H7 (cell line): ENCODE measurements around the gene ATP2C1. TPM values are rescaled to one million over a fixed set of nuclear protein-coding genes. Genes with fewer than 3 reads are reported as not detected.
"Not testable (repeated sequence)": the region's sequence is repeated elsewhere in the genome, so short reads cannot be mapped to it uniquely, and the experiment has no call there.

ENCODE experiments used
- DNase-seq: peaks from one replicate; pipeline ENCODE4 v3.0.0; 2012
- H3K27me3 ChIP-seq: 2 replicates; pipeline ENCODE4 v1.6.0; 2011; ENCODE audit warnings: mild to moderate bottlenecking, low read length; ENCODE audit not compliant: control insufficient read depth, insufficient read depth
- H3K36me3 ChIP-seq: replicated peaks from 2 replicates; pipeline ENCODE4 v1.5.1; 2011; ENCODE audit warnings: low read length; ENCODE audit not compliant: control insufficient read depth, insufficient read depth
- H3K4me3 ChIP-seq: 2 replicates; pipeline ENCODE4 v1.5.1; 2011; ENCODE audit warnings: low read depth, mild to moderate bottlenecking, control low read depth, low read length, moderate library complexity; ENCODE audit not compliant: insufficient read depth
- total RNA-seq: library from RNA; depleted of rRNA; stranded (reverse); fragments of >200 nt; shearing (Covaris generic); gene quantifications from 2 replicates; pipeline ENCODE4 v1.2.3, GENCODE V29; 2014

Gene ATP2C1
- total RNA-seq, 1 experiment from 2014 or later, result 32.4 TPM

DNA sequence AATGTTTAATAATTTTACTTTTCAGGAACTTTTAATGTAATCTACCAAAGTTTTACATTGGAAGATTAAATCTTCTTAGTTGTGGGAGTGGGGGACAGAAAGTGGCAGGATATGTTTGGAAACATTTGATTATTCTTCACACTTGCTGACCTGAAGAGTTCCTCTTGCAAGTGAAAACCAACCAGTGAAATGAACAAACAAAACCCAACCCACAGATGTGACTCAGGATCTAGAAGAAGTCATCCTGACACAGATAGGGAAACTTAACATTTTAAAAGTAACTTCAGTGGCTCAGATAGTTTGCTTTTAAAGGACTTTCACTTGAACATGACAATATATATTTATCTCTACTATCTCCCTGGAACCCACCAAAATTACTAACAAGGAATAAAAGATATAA lies 77.3 kb downstream of the ATP2C1 start:
- no peaks in the 10 kb centered on the region for H3K36me3 ChIP-seq
- no peak for DNase-seq
- no peaks in the 10 kb centered on the region for H3K27me3 ChIP-seq
- no peak overlapping the region for H3K4me3 ChIP-seq

DNA sequence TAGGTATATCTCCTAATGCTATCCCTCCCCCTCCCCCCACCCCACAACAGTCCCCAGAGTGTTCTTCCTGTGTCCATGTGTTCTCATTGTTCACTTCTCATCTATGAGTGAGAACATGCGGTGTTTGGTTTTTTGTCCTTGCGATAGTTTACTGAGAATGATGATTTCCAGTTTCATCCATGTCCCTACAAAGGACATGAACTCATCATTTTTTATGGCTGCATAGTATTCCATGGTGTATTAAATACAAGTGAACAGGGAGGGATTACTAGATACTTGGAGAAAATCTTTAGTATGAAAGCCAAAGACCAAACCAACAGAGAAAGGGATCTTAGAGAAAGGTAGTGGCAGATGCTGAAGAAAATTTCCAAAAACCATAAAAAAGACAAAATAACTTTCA lies 78.7 kb downstream of the ATP2C1 start:
- not testable (repeated sequence) for DNase-seq, H3K36me3 ChIP-seq, H3K4me3 ChIP-seq, H3K27me3 ChIP-seq

DNA sequence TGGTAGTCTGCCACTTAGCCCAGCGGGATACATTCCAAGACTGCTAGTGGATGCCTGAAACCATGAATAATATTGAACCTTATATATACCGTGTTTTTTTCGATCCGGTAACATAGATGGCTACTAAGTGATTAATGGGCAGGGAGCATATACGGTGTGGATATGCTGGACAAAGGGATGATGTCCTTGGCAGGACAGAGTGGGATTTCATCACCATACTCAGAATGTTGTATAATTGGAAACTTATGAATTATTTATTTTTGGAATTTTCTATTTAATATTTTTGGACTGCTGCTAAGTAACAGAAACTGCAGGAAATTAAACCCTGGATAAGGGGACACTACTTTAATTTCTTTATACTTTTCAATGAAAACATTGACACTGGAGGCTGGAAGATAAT lies 79.5 kb downstream of the ATP2C1 start:
- H3K4me3 ChIP-seq, result no peak overlapping the region
- no peaks in the 10 kb centered on the region for H3K27me3 ChIP-seq
- no peaks in the 10 kb centered on the region; the same call in 1 of the 2 replicates for H3K36me3 ChIP-seq
- DNase-seq, result no peak

DNA sequence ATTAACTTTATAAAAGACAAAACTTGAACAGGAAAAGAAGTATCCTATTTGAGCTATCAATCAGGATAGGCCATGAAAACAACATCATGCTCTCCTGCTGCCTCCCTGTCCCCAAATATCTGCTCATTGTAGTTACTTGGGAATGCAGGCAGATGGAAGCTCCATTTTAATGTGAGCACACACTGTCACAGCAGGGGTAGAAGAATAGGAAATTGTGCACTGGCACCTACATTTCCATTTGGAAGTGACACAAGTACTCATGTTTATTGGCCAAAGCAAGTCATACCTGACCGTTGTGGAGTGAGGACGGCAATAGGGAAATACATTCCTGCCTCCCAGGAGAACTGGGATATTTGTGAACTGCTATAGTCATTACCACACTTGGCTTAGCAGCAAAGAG lies 80.3 kb downstream of the ATP2C1 start:
- DNase-seq, result no peak
- no peaks in the 10 kb centered on the region; the same call in 1 of the 2 replicates for H3K36me3 ChIP-seq
- no peaks in the 10 kb centered on the region for H3K27me3 ChIP-seq
- H3K4me3 ChIP-seq, result no peak overlapping the region

DNA sequence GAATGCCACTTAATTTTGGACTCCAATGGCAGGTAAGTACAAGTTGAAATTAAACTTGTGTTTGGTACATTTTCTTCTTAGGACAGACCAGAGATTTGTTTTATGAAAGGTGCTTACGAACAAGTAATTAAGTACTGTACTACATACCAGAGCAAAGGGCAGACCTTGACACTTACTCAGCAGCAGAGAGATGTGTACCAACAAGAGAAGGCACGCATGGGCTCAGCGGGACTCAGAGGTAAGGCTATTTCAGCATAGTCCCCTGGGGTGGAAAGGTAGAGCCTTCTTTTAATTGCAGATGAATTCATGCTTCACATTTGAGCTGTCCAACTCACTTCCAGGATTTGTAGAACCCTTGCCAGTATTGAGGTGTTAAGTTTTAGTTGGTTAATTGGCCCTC lies 81.4 kb downstream of the ATP2C1 start:
- Histone ChIP-seq H3K27me3 (no peaks in the 10 kb centered on the region), H3K4me3 (no peak overlapping the region), H3K36me3 (no peaks in the 10 kb centered on the region; the same call in 1 of the 2 replicates)
- no peak for DNase-seq

DNA sequence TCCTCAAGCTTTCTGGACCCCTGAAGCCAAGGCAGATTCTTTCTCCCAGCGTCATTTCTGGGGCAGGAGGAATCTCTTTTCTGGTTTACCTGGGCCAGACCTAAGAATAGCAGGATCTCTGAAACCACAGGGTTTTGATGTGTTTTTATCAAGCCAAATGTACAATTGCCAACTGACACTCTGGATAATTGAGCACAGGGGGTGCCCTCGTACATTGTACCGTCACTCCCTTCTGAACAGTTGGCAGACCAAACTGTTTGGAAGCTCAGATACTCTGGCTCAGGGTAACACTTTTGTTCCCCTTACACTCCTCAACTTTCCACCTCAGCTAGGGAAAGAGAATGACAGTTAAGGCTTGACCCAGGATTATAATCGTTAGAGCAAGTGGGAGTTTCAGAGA lies 82.8 kb downstream of the ATP2C1 start:
- no peak for DNase-seq
- Histone ChIP-seq H3K4me3 (no peak overlapping the region), H3K27me3 (no peaks in the 10 kb centered on the region), H3K36me3 (peaks cover 1% of the 10 kb centered on the region)

DNA sequence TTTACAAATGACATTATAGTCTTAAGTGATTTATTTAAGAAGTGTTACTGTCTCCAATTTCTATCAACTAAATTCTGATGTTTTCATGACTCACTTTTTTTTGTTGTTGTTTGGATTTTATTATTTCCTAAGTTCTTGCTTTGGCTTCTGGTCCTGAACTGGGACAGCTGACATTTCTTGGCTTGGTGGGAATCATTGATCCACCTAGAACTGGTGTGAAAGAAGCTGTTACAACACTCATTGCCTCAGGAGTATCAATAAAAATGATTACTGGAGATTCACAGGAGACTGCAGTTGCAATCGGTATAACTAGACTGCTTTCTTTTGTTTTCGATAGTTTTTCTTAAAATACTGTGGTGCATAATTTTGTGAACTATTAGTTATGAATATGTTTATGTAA lies 85.2 kb downstream of the ATP2C1 start:
- no peak for DNase-seq
- peaks cover 1% of the 10 kb centered on the region for H3K36me3 ChIP-seq
- H3K27me3 ChIP-seq, result no peaks in the 10 kb centered on the region
- H3K4me3 ChIP-seq, result no peak overlapping the region

DNA sequence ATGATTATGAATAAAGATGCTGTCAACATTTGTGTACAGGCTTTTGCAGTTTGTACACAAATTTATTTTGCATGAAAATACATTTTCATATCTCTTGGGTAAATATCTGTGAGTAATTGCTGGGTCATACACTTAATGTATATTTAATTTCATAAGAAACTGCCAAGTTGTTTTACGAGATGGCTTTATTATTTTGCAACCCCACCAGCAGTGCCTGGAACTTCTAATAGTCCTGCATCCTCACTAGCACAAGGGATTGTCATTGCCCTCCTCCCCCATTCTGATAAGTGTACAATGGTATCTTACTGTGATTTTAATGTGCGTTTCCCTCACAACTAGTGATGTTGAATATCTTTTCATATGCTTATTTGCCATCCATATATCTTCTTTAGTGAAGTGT lies 87.6 kb downstream of the ATP2C1 start:
- Histone ChIP-seq H3K27me3 (no peaks in the 10 kb centered on the region), H3K4me3 (no peak overlapping the region), H3K36me3 (peaks cover 1% of the 10 kb centered on the region)
- no peak for DNase-seq

DNA sequence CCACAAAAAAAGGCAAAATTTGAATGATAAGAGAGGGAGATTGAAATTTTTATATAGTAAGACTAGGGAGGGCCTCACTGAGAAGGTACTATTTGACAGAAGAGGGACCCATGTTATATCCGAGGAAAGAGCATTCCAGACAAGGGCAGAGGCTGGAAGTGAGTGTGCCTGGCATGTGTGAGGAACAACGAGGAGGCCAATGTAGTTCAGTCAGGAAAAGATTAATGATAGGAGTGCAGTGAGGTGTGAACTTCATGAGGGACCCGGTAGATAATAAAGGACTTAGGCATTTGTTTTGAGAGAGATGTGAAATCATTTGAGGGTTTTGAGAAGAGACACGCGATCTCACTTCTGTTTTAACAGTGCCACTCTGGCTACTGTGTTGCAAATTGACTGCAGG lies 96.4 kb downstream of the ATP2C1 start:
- Histone ChIP-seq H3K27me3 (no peaks in the 10 kb centered on the region), H3K4me3 (no peak overlapping the region), H3K36me3 (peaks cover 2% of the 10 kb centered on the region)
- DNase-seq, result no peak

DNA sequence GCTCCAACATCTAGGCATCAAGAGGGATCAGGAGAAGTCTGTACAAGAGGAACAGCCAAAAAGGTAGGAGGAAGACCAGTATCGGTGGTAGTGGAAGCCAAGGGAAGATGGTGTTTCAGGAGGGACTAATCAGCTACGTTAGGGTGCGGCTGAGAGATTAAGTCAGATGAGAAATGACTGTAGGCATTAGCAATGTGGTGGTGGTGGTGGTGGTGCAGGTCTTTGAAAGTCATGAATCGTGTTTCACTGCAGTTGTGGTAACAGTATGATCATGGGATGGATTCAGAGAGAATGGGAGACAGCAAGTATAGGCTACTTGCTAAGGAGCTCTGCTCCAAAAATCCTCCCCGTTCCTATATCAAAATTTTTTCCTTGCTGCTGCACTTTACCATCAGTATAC lies 97.2 kb downstream of the ATP2C1 start:
- no peaks in the 10 kb centered on the region for H3K27me3 ChIP-seq

DNA sequence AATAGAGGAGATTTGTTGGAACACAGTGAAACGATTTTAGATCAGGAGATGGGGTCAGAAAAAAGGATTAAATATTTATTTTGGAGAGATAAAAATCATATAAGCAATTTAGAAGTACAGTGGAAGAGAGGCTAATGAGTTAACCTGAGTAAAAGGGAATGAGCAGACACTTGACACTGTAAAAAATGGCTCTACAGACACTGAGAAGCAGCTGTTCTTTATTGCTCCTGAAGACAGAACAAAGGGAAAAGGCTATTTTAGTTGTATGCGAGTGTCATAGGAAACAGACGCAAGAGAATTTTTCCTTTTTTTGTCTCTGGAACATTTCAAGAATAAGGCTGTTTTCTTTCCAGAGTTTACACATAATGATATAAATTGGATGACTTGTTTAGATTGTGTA lies 98.5 kb downstream of the ATP2C1 start:
- DNase-seq, result no peak
- H3K36me3 ChIP-seq, result peaks cover 2% of the 10 kb centered on the region
- H3K27me3 ChIP-seq, result no peaks in the 10 kb centered on the region
- no peak overlapping the region for H3K4me3 ChIP-seq

More for the DNA sequence above, 97.2 kb downstream of the ATP2C1 start:
- no peak for DNase-seq
- Histone ChIP-seq H3K4me3 (no peak overlapping the region), H3K36me3 (peaks cover 2% of the 10 kb centered on the region)

DNA sequence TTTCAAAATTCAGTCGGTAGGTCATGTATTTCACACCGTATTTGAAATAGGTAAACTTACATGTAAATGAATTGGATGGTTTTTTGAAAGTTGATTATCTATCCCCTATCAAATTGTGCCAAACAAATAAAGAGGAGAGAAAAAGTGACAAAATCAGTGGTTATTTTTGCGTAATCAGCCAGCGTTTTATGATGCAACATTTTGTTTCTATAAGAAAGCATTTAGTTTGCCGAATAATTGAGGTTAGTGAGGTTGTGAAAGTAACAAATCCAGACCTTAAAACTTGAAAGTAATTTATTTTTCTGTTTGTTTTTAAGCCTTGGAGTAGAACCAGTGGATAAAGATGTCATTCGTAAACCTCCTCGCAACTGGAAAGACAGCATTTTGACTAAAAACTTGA lies 103.4 kb downstream of the ATP2C1 start:
- peaks cover 4% of the 10 kb centered on the region for H3K36me3 ChIP-seq
- no peaks in the 10 kb centered on the region for H3K27me3 ChIP-seq
- no peak overlapping the region for H3K4me3 ChIP-seq
- DNase-seq, result no peak

DNA sequence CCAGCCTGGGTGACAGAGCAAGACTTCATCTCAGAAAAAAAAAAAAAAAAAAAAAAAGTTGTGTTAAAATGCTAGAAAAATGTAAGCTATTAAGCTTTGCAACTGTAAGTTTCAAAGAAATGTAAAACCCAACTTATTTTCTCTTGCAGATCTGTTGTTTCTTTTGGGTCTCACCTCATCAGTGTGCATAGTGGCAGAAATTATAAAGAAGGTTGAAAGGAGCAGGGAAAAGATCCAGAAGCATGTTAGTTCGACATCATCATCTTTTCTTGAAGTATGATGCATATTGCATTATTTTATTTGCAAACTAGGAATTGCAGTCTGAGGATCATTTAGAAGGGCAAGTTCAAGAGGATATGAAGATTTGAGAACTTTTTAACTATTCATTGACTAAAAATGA lies 107.2 kb downstream of the ATP2C1 start:
- no peak for DNase-seq
- H3K27me3 ChIP-seq, result no peaks in the 10 kb centered on the region
- peaks cover 2% of the 10 kb centered on the region for H3K36me3 ChIP-seq
- no peak overlapping the region for H3K4me3 ChIP-seq

DNA sequence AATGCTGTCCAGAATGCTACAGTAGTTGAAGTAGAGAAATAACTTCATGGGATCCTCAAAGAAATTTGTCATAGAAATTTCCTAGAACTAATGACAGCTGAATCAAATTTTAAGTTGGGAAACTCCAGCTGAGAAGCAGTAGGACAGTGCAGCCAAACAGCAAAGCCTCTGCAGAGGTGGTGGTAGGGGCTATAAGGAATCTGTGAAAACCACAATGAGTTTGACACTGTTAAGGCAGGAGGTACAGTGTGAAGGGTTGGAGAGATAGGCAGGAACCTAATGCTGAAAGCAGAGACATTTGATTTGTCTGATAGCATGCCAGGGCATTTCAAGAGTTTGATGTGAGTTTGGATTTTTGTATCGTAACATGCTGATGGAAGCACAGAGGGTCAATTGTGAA lies 110.7 kb downstream of the ATP2C1 start:
- DNase-seq, result no peak
- H3K4me3 ChIP-seq, result no peak overlapping the region
- no peaks in the 10 kb centered on the region for H3K27me3 ChIP-seq
- H3K36me3 ChIP-seq, result peaks cover 2% of the 10 kb centered on the region; the same call in 1 of the 2 replicates

DNA sequence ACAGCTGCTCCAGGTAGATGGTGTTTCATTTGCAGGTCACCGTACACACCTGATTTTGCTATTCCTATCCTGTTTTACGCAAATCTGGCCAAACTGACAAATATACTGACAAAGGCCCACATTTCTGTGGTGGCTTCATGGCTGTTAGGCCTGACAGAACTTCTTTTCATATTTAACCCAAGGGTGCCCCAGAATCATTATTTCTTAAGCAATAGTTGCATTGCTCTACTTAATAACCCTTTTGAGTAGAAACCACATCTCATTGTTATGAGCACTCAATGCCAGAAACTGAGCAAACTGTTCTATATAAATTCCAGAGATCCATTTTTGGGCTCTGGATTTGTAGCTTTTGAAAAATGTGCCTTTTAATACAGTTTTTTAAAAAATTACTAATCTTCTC lies 113.4 kb downstream of the ATP2C1 start:
- Histone ChIP-seq H3K36me3 (peaks cover 2% of the 10 kb centered on the region; the same call in 1 of the 2 replicates), H3K27me3 (no peaks in the 10 kb centered on the region), H3K4me3 (no peak overlapping the region)
- no peak for DNase-seq

DNA sequence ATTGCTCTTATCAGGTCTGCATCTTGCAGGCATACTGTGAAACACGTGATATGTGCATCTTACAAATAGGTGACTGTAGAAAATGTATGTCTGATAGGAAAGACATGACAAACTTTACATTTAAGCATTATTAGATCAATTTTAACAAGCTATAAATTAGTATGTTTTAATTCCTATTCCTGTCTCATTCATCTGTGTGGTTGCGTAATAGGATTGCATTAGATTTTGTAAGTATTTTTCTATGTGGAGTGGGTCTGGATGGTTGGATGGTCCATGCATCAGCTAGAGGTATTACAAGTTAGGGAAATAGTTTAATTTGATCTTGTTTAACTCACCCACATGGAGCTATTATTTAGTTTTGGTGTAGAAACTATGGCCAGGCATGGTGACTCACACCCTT lies 113.9 kb downstream of the ATP2C1 start:
- no peak overlapping the region for H3K4me3 ChIP-seq
- H3K27me3 ChIP-seq, result no peaks in the 10 kb centered on the region
- DNase-seq, result no peak
- peaks cover 2% of the 10 kb centered on the region; the same call in 1 of the 2 replicates for H3K36me3 ChIP-seq
